K562 (cell line): ENCODE measurements around the gene CAPN7. TPM values are rescaled to one million over a fixed set of nuclear protein-coding genes. Genes with fewer than 3 reads are reported as not detected.
A peak's percentile ranks its signal among the peaks of the same experiment; 100 is the strongest.

Experiments
- ATAC-seq: fragments of 200-7000 bp; cut with Tn5 transposase; 3 replicates; pipeline ENCODE4 v1.9.1; 2020; ENCODE audit warnings: moderate library complexity
- BruUV-seq: library from RNA; stranded (reverse); fragments of 400-500 nt; replicated peaks from 2 replicates; lab custom pipeline; 2021; lab: Mats Ljungman, UMichigan
- CTCF ChIA-PET: fragments of 300-600 bp; formaldehyde crosslinking; extraction: SDS; loops from one replicate; lab custom pipeline; 2021; ENCODE audit warnings: low intra/inter-chr PET ratio; lab: Yijun Ruan, JAX
- POLR2A ChIA-PET: fragments of 300-600, 350-650 bp; sonication (Branson Sonifier 250); formaldehyde crosslinking; extraction: SDS; loops from one replicate; lab custom pipeline; 2021; ENCODE audit warnings: antibody characterized with exemption, inconsistent platforms; lab: Yijun Ruan, JAX
- DNase-seq, 4 experiments: peaks; one replicate each; pipeline versions ENCODE4 v3.0.0 to v3.0.0-alpha.2; 2011 to 2018; ENCODE audit warnings: low spot score in 3 of 4, mixed read lengths in 3 of 4; ENCODE audit errors: extremely low read depth in 1 of 4
- FAIRE-seq: peaks from 2 replicates; lab custom pipeline; 2011; peaks lifted over from hg19 to GRCh38; lab: Jason Lieb, UNC
- H2AFZ ChIP-seq: 2 replicates; pipeline ENCODE4 v1.6.0; 2011; ENCODE audit warnings: low read depth, low read length, control low read depth, inconsistent platforms
- H3K27ac ChIP-seq: fragments of 200-600 bp; 3 replicates; pipeline ENCODE4 v1.8.0; 2011; ENCODE audit warnings: low read depth, mild to moderate bottlenecking, control low read depth, inconsistent platforms, low read length, moderate library complexity, mixed read lengths; ENCODE audit errors: extremely low read depth
- H3K27me3 ChIP-seq, 2 experiments: fragments of 300-600 bp in 1 of 2; 2 replicates in 1 of 2; 3 replicates in 1 of 2; pipeline versions ENCODE4 v1.6.0 to v1.8.0; 2011; ENCODE audit warnings: inconsistent platforms in 2 of 2, low read length in 2 of 2, mild to moderate bottlenecking in 1 of 2, mixed read lengths in 1 of 2, moderate library complexity in 1 of 2; ENCODE audit not compliant: control insufficient read depth in 2 of 2, insufficient read depth in 2 of 2
- H3K36me3 ChIP-seq: fragments of 300-600 bp; 3 replicates; pipeline ENCODE4 v1.8.0; 2011; ENCODE audit warnings: mild to moderate bottlenecking, low read length, inconsistent platforms; ENCODE audit not compliant: control insufficient read depth, insufficient read depth
- H3K4me1 ChIP-seq, 2 experiments: fragments of 200-600 bp in 1 of 2; replicated peaks in 1 of 2; 2 replicates in 1 of 2; 3 replicates in 1 of 2; pipeline versions ENCODE4 v1.5.1 to v1.8.0; 2011; ENCODE audit warnings: inconsistent platforms in 2 of 2, low read length in 2 of 2, mild to moderate bottlenecking in 1 of 2, mixed read lengths in 1 of 2, moderate library complexity in 1 of 2; ENCODE audit not compliant: control insufficient read depth in 2 of 2, insufficient read depth in 2 of 2
- H3K4me2 ChIP-seq: 2 replicates; pipeline ENCODE4 v1.6.1; 2011; ENCODE audit warnings: low read length, control low read depth, inconsistent platforms, mixed read lengths; ENCODE audit not compliant: insufficient read depth
- H3K4me3 ChIP-seq: fragments of 200-600 bp; sonication (generic), shearing (Covaris generic); 2 replicates; pipeline ENCODE4 v1.5.1; 2016; ENCODE audit warnings: control low read depth, inconsistent platforms
- H3K79me2 ChIP-seq: fragments of 200-600 bp; 3 replicates; pipeline ENCODE4 v1.8.0; 2011; ENCODE audit warnings: low read length, inconsistent platforms; ENCODE audit not compliant: control insufficient read depth, insufficient read depth
- H3K9ac ChIP-seq, 2 experiments: 2 replicates each; pipeline versions ENCODE4 v1.6.0 to v1.6.1; 2011; ENCODE audit warnings: low read depth in 2 of 2, low read length in 2 of 2, control low read depth in 1 of 2, inconsistent platforms in 1 of 2, mild to moderate bottlenecking in 1 of 2, mixed read lengths in 1 of 2; ENCODE audit not compliant: insufficient read depth in 1 of 2
- H3K9me1 ChIP-seq: one replicate; pipeline ENCODE4 v1.6.0; 2011; ENCODE audit warnings: inconsistent platforms, mild to moderate bottlenecking, low read length, moderate library complexity; ENCODE audit not compliant: control insufficient read depth, insufficient read depth
- H3K9me3 ChIP-seq: replicated peaks from 2 replicates; pipeline ENCODE4 v1.5.1; 2011; ENCODE audit warnings: low read depth, low read length, inconsistent platforms; ENCODE audit not compliant: control insufficient read depth, insufficient read depth
- H4K20me1 ChIP-seq: replicated peaks from 2 replicates; pipeline ENCODE4 v1.6.1; 2011; ENCODE audit warnings: low read length, inconsistent platforms, mixed read lengths; ENCODE audit not compliant: control insufficient read depth, insufficient read depth
- ADNP ChIP-seq: fragments of 200-800 bp; sonication (Bioruptor generic); IDR thresholded peaks from 2 replicates; pipeline ENCODE4 v1.6.1; 2016; ENCODE audit warnings: missing genetic modification characterization, missing compliant biosample characterization
- BACH1 ChIP-seq: fragments of 200-800 bp; sonication (Bioruptor generic); IDR thresholded peaks from 2 replicates; pipeline ENCODE4 v1.6.1; 2016; ENCODE audit warnings: missing genetic modification characterization, missing compliant biosample characterization
- CC2D1A ChIP-seq: fragments of 450-650 bp; IDR thresholded peaks from 2 replicates; pipeline ENCODE4 v1.6.1; 2017; ENCODE audit warnings: mild to moderate bottlenecking
- MXD1 ChIP-seq: fragments of 250-450 bp; sonication (Bioruptor Pico); IDR thresholded peaks from 2 replicates; pipeline ENCODE4 v1.8.0; 2021; ENCODE audit warnings: borderline replicate concordance, mild to moderate bottlenecking, moderate library complexity; ENCODE audit not compliant: poor library complexity, severe bottlenecking
- POLR2A ChIP-seq: fragments of 450-650 bp; conservative IDR thresholded peaks from 2 replicates; pipeline ENCODE4 v1.6.1; 2016
- POLR2AphosphoS2 ChIP-seq: IDR thresholded peaks from 2 replicates; pipeline ENCODE4 v1.6.1; 2012; ENCODE audit warnings: low read length, improper control_type of control experiment
- POLR2G ChIP-seq: fragments of 200-400 bp; formaldehyde crosslinking; IDR thresholded peaks from 2 replicates; pipeline ENCODE4 v1.6.1; 2017; ENCODE audit warnings: low read depth, mild to moderate bottlenecking, antibody characterized with exemption, low read length, moderate library complexity
- RFX5 ChIP-seq: IDR thresholded peaks from 2 replicates; pipeline ENCODE4 v1.6.1; 2011; ENCODE audit warnings: low read depth, mild to moderate bottlenecking, improper control_type of control experiment, low read length
- SMAD4 ChIP-seq: fragments of 250-450 bp; sonication (Bioruptor Pico); conservative IDR thresholded peaks from 2 replicates; pipeline ENCODE4 v1.8.0; 2021; ENCODE audit warnings: inconsistent platforms, mild to moderate bottlenecking, moderate library complexity
- TEAD4 ChIP-seq, 2 experiments: sonication (generic) in 1 of 2; formaldehyde crosslinking in 1 of 2; IDR thresholded peaks; 2 replicates each; pipeline versions ENCODE4 v1.6.1 to v1.8.0; 2012 to 2022; ENCODE audit warnings: borderline replicate concordance in 1 of 2, inconsistent platforms in 1 of 2, low read length in 1 of 2, mild to moderate bottlenecking in 1 of 2, missing genetic modification reagents in 1 of 2
- ZNF134 ChIP-seq: fragments of 250-450 bp; sonication (Bioruptor Pico); conservative IDR thresholded peaks from 2 replicates; pipeline ENCODE4 v1.4.0; 2020
- WGBS: fragments of 100-300 bp; shearing (Covaris generic); methylation state at CpG from one replicate; pipeline ENCODE4 v1.1.6; 2016; ENCODE audit warnings: low coverage, mixed read lengths; ENCODE audit not compliant: insufficient coverage; ENCODE audit errors: missing lambda C conversion rate; 5-methylcytosine and 5-hydroxymethylcytosine counted together
- in situ Hi-C: fragments of 300-500 bp; cut with MboI; formaldehyde crosslinking; loops from 4 replicates; pipeline ENCODE4 v1.15.0; 2018; ENCODE audit warnings: inconsistent platforms, mixed read lengths
- intact Hi-C: fragments of 100-400 bp; cut with micrococcal nuclease; formaldehyde crosslinking; loops from 2 replicates; pipeline ENCODE4 v1.14.2; 2022
- polyA plus RNA-seq, 8 experiments: library from polyadenylated mRNA; depleted of rRNA in 4 of 8; stranded (reverse) in 5 of 8; unstranded in 3 of 8; fragments of >200 nt; fragmentation: Nextera tagmentation in 2 of 8; fragmentation: Illumina TruSeq in 1 of 8; extraction: Ambion mirVana in 2 of 8; extraction: Trizol in 1 of 8; gene quantifications; 2 replicates each; pipeline versions ENCODE4 v1.2.1 to v1.2.3, GENCODE V29; 2011 to 2014; ENCODE audit warnings: inconsistent platforms in 1 of 8, missing spikeins in 1 of 8
- total RNA-seq, 7 experiments: library from RNA; depleted of rRNA in 6 of 7; stranded (reverse); fragments of >200 nt in 6 of 7; fragmentation: Illumina TruSeq in 2 of 7; extraction: Trizol in 2 of 7; gene quantifications; 2 replicates each; pipeline versions ENCODE4 v1.2.1 to v1.2.3, GENCODE V29; 2011 to 2021; ENCODE audit warnings: low replicate concordance in 1 of 7

Gene CAPN7
- total and polyA plus RNA-seq, 9 of the 15 experiments (the other 6 are each of a cell fraction or from before 2014, with no cell fraction given): 6.5 to 42.7 (median 32.7) TPM

- ATAC-seq: no peak
- no peak overlapping the region for H3K9ac ChIP-seq
- ChIA-PET CTCF (no interaction called here), POLR2A (interaction anchor here (0.6 to 1.4 kb wide), 3 partner anchors 18 to 310 kb away, joined by 3 to 4 read pairs (median 3); no protein-coding TSS in a partner anchor)
- no TSS peak for BruUV-seq
- DNase-seq: no peak
- H3K27ac ChIP-seq: no peak overlapping the region
- intact Hi-C loops (no loop called here), in situ Hi-C loops (no loop called here)
- no peaks in the 10 kb centered on the region for H3K9me3 ChIP-seq
- H3K4me2 ChIP-seq: no peak overlapping the region
- H3K27me3 ChIP-seq: no peaks in the 10 kb centered on the region
- peaks cover 96% of the 10 kb centered on the region for H3K36me3 ChIP-seq
- peaks cover 0 to 20% of the 10 kb centered on the region in 2 experiments; a peak in 4 of 5 replicates for H3K4me1 ChIP-seq
- FAIRE-seq: no peak
- no peaks in the 10 kb centered on the region; the same call in 1 of the 2 replicates for H4K20me1 ChIP-seq
- no peaks in the 10 kb centered on the region for H3K9me1 ChIP-seq
- TF ChIP-seq POLR2AphosphoS2: peak; percentile 44; the same call in 1 of the 2 replicates
- TF ChIP-seq CC2D1A: no peak
- no peak overlapping the region for H3K4me3 ChIP-seq
- no peaks in the 10 kb centered on the region for H3K79me2 ChIP-seq
- no peak overlapping the region for H2AFZ ChIP-seq
- 92% methylated on average over 2 of the region's 2 CpGs for WGBS
These were observed 49.2 kb downstream of the CAPN7 start for GRCh38 chr3:15255215-15255614.

GRCh38 chr3:15256861-15257341 is 50.9 kb downstream of the CAPN7 start:
- BruUV-seq: no TSS peak
- intact Hi-C loops (no loop called here), in situ Hi-C loops (no loop called here)
- Histone ChIP-seq H4K20me1 (no peaks in the 10 kb centered on the region; the same call in 1 of the 2 replicates), H2AFZ (no peak overlapping the region), H3K79me2 (no peaks in the 10 kb centered on the region), H3K4me3 (no peak overlapping the region), H3K9me3 (no peaks in the 10 kb centered on the region), H3K9me1 (no peaks in the 10 kb centered on the region), H3K27me3 (no peaks in the 10 kb centered on the region), H3K9ac (peak overlapping the region in 1 of 2 experiments; percentile 64; a peak in 1 of 4 replicates), H3K4me1 (peaks cover 0 to 20% of the 10 kb centered on the region in 2 experiments; a peak in 4 of 5 replicates), H3K36me3 (peaks cover 91% of the 10 kb centered on the region), H3K4me2 (no peak overlapping the region), H3K27ac (no peak overlapping the region)
- CTCF ChIA-PET: no interaction called here
- ATAC-seq (no peak), DNase-seq (no peak), FAIRE-seq (no peak)
- 89% methylated on average over 8 of the region's 8 CpGs for WGBS
- POLR2A ChIA-PET: interaction anchor here (1.5 to 4.6 kb wide), 2 partner anchors 8 to 12 kb away, joined by 8 to 37 read pairs; no protein-coding TSS in a partner anchor
- no peak for TF ChIP-seq ZNF134
- no peak for TF ChIP-seq TEAD4 (IDR thresholded peaks at IDR 0.05; ENCODE audit: low read length)
- TF ChIP-seq TEAD4 (CRISPR knock-in tag; IDR thresholded peaks at IDR 0.05; ENCODE audit: borderline replicate concordance): peak; percentile 50; the same call in 1 of the 2 replicates
- TF ChIP-seq SMAD4: no peak
- TF ChIP-seq BACH1 (tag): no peak
- TF ChIP-seq ADNP: no peak
- 0 out of 2 replicates have a peak, but pooled peaks have one; percentile 28 for TF ChIP-seq POLR2G
- 0 out of 2 replicates have a peak, but pooled peaks have one; percentile 10 for TF ChIP-seq POLR2A
- TF ChIP-seq RFX5: no peak
- TF ChIP-seq MXD1 (CRISPR knock-in tag): no peak
